Colonic mucosa (tissue), 4 donors: Measurements from ENCODE around the gene THSD4. TPM values are rescaled to one million over a fixed set of nuclear protein-coding genes. Genes with fewer than 3 reads are reported as not detected.

ENCODE experiments used
- DNase-seq: peaks from one replicate; pipeline ENCODE4 v3.0.0-alpha.2; 2020
- H3K27ac ChIP-seq: fragments of 200-600 bp; one replicate; pipeline ENCODE4 v1.8.0; 2021
- H3K27me3 ChIP-seq: fragments of 200-600 bp; one replicate; pipeline ENCODE4 v1.8.0; 2021
- H3K36me3 ChIP-seq: fragments of 200-600 bp; one replicate; pipeline ENCODE4 v1.8.0; 2021
- H3K4me1 ChIP-seq: fragments of 200-600 bp; one replicate; pipeline ENCODE4 v1.8.0; 2021; ENCODE audit warnings: mild to moderate bottlenecking
- H3K4me3 ChIP-seq: fragments of 200-600 bp; one replicate; pipeline ENCODE4 v1.8.0; 2021
- H3K9ac ChIP-seq, 2 donors: one replicate each; pipeline ENCODE4 v1.7.0; 2013; ENCODE audit warnings: control low read depth in 2 of 2, low read depth in 2 of 2, low read length in 2 of 2
- H3K9me3 ChIP-seq: fragments of 200-600 bp; one replicate; pipeline ENCODE4 v1.8.0; 2021
- CTCF ChIP-seq: fragments of 200-600 bp; IDR thresholded peaks from one replicate; pipeline ENCODE4 v1.8.0; 2022; ENCODE audit warnings: antibody characterized with exemption, mild to moderate bottlenecking
- intact Hi-C: fragments of 100-400 bp; cut with DNase I; formaldehyde crosslinking; loops from one replicate; pipeline ENCODE4 v1.14.1; 2022
- total RNA-seq, 2 donors: library from RNA; stranded (reverse); fragmentation: NEBNext Ultra II Directional in 1 of 2; extraction: Animal tissue kit (Norgen Biotek cat#: 25700) in 1 of 2; gene quantifications; one replicate each; pipeline ENCODE4 v1.2.1, GENCODE V29; 2021
- donor health status: healthy.
- donor health status: DM: no; HTN: no; CAD: no.
- donor health status: DM: no; HTN: no; CAD: no.

Gene THSD4
- total RNA-seq, 2 donors from 2014 or later = 18.8 to 23.5 TPM

- H3K27me3 ChIP-seq = no peaks in the 10 kb centered on the region
- TF ChIP-seq CTCF = no peak
- no peaks in the 10 kb centered on the region for H3K9me3 ChIP-seq
- no peak overlapping the region for H3K4me3 ChIP-seq
- H3K27ac ChIP-seq = no peak overlapping the region
- H3K36me3 ChIP-seq = no peaks in the 10 kb centered on the region
- H3K9ac ChIP-seq = no peak overlapping the region
- intact Hi-C loops = no loop called here
- H3K4me1 ChIP-seq = no peaks in the 10 kb centered on the region
- no peak for DNase-seq
Observed at GRCh38 chr15:71349736-71350526, 234.7 kb downstream of the THSD4 start.

GRCh38 chr15:71350622-71351378 lies 235.5 kb downstream of the THSD4 start:
- Histone ChIP-seq H3K9me3 (no peaks in the 10 kb centered on the region), H3K36me3 (no peaks in the 10 kb centered on the region), H3K4me3 (no peak overlapping the region), H3K27ac (no peak overlapping the region), H3K27me3 (no peaks in the 10 kb centered on the region), H3K9ac (no peak overlapping the region), H3K4me1 (no peaks in the 10 kb centered on the region)
- intact Hi-C loops = no loop called here
- no peak for TF ChIP-seq CTCF
- DNase-seq = no peak

- H3K27me3 ChIP-seq = no peaks in the 10 kb centered on the region
- no peak overlapping the region for H3K27ac ChIP-seq
- H3K9ac ChIP-seq = no peak overlapping the region
- intact Hi-C loops = no loop called here
- TF ChIP-seq CTCF = no peak
- no peak overlapping the region for H3K4me3 ChIP-seq
- peaks cover 3% of the 10 kb centered on the region for H3K4me1 ChIP-seq
- no peak for DNase-seq
- H3K36me3 ChIP-seq = no peaks in the 10 kb centered on the region
- no peaks in the 10 kb centered on the region for H3K9me3 ChIP-seq
Observed at GRCh38 chr15:71352125-71352524, 236.9 kb downstream of the THSD4 start.

GRCh38 chr15:71352765-71353164 lies 237.5 kb downstream of the THSD4 start:
- Histone ChIP-seq H3K9me3 (no peaks in the 10 kb centered on the region), H3K4me3 (no peak overlapping the region), H3K9ac (no peak overlapping the region), H3K27ac (no peak overlapping the region), H3K4me1 (peaks cover 7% of the 10 kb centered on the region), H3K27me3 (no peaks in the 10 kb centered on the region), H3K36me3 (no peaks in the 10 kb centered on the region)
- no peak for TF ChIP-seq CTCF
- intact Hi-C loops = no loop called here
- DNase-seq = no peak

GRCh38 chr15:71353171-71353570 lies 237.9 kb downstream of the THSD4 start:
- no peaks in the 10 kb centered on the region for H3K36me3 ChIP-seq
- H3K27ac ChIP-seq = no peak overlapping the region
- H3K9ac ChIP-seq = no peak overlapping the region
- H3K27me3 ChIP-seq = no peaks in the 10 kb centered on the region
- TF ChIP-seq CTCF = no peak
- DNase-seq = no peak
- intact Hi-C loops = no loop called here
- H3K4me1 ChIP-seq = peaks cover 7% of the 10 kb centered on the region
- no peaks in the 10 kb centered on the region for H3K9me3 ChIP-seq
- H3K4me3 ChIP-seq = no peak overlapping the region
